GM23338 (cell line): ENCODE results near the gene RNU1-1.
"Not testable (repeated sequence)": the region's sequence is repeated elsewhere in the genome, so short reads cannot be mapped to it uniquely, and the experiment has no call there.

Source experiments
- CREB1 ChIP-seq: fragments of 250-450 bp; sonication (Bioruptor Pico); IDR thresholded peaks from 2 replicates; pipeline ENCODE4 v1.5.0; 2020; ENCODE audit warnings: low read depth, mild to moderate bottlenecking, moderate library complexity
- EZH2 ChIP-seq: fragments of 200-600 bp; sonication (generic); IDR thresholded peaks from one replicate; pipeline ENCODE4 v1.8.0; 2017; ENCODE audit warnings: antibody characterized with exemption, mild to moderate bottlenecking, low read depth; ENCODE audit not compliant: unreplicated experiment
- EZH2phosphoT487 ChIP-seq: fragments of 200-600 bp; sonication (generic); IDR thresholded peaks from one replicate; pipeline ENCODE4 v1.8.1; 2018; ENCODE audit warnings: antibody characterized with exemption; ENCODE audit not compliant: unreplicated experiment
- JUNB ChIP-seq: IDR thresholded peaks from one replicate; pipeline ENCODE4 v1.6.1; 2016; ENCODE audit warnings: antibody characterized with exemption; ENCODE audit not compliant: unreplicated experiment
- NANOG ChIP-seq: IDR thresholded peaks from 2 replicates; pipeline ENCODE4 v1.6.1; 2016; ENCODE audit warnings: antibody characterized with exemption, borderline replicate concordance
- POLR2AphosphoS5 ChIP-seq: IDR thresholded peaks from 2 replicates; pipeline ENCODE4 v1.6.1; 2016; ENCODE audit warnings: antibody characterized with exemption, low read depth
- STAT1 ChIP-seq: IDR thresholded peaks from one replicate; pipeline ENCODE4 v1.6.1; 2016; ENCODE audit warnings: antibody characterized with exemption; ENCODE audit not compliant: unreplicated experiment
- ZNF114 ChIP-seq: fragments of 250-450 bp; sonication (Bioruptor Pico); IDR thresholded peaks from 2 replicates; pipeline ENCODE4 v1.5.0; 2020; ENCODE audit warnings: mild to moderate bottlenecking, moderate library complexity
- ZNF331 ChIP-seq: fragments of 250-450 bp; sonication (Bioruptor Pico); IDR thresholded peaks from 2 replicates; pipeline ENCODE4 v1.5.0; 2020; ENCODE audit warnings: low read depth, mild to moderate bottlenecking, moderate library complexity
- ZNF462 ChIP-seq: fragments of 250-450 bp; sonication (Bioruptor Pico); IDR thresholded peaks from 2 replicates; pipeline ENCODE4 v1.5.0; 2020; ENCODE audit warnings: mild to moderate bottlenecking, moderate library complexity
- TF ChIP-seq, protein P1 (sequence below), 2 experiments: fragments of 200-600 bp in 1 of 2; sonication (generic) in 1 of 2; conservative IDR thresholded peaks; 2 replicates each; pipeline versions ENCODE4 v1.5.1 to v1.6.1; 2016 to 2017; ENCODE audit warnings: antibody characterized with exemption in 2 of 2, low read depth in 2 of 2, mild to moderate bottlenecking in 2 of 2, moderate library complexity in 1 of 2
- TF ChIP-seq, protein P2 (sequence below): IDR thresholded peaks from one replicate; pipeline ENCODE4 v1.6.1; 2018; ENCODE audit warnings: antibody characterized with exemption; ENCODE audit not compliant: unreplicated experiment
- TF ChIP-seq, protein P3 (sequence below): IDR thresholded peaks from 2 replicates; pipeline ENCODE4 v1.6.1; 2016; ENCODE audit warnings: antibody characterized with exemption

GRCh38 chr1:16512624-16513411 is 1.3 kb downstream of the RNU1-1 start:
- TF ChIP-seq EZH2; EZH2phosphoT487; JUNB; ZNF462 (CRISPR knock-in tag); POLR2AphosphoS5; ZNF331 (CRISPR knock-in tag); ZNF114 (CRISPR knock-in tag); CREB1 (CRISPR knock-in tag); NANOG; STAT1: not testable (repeated sequence)
- TF ChIP-seq, protein P1, sequence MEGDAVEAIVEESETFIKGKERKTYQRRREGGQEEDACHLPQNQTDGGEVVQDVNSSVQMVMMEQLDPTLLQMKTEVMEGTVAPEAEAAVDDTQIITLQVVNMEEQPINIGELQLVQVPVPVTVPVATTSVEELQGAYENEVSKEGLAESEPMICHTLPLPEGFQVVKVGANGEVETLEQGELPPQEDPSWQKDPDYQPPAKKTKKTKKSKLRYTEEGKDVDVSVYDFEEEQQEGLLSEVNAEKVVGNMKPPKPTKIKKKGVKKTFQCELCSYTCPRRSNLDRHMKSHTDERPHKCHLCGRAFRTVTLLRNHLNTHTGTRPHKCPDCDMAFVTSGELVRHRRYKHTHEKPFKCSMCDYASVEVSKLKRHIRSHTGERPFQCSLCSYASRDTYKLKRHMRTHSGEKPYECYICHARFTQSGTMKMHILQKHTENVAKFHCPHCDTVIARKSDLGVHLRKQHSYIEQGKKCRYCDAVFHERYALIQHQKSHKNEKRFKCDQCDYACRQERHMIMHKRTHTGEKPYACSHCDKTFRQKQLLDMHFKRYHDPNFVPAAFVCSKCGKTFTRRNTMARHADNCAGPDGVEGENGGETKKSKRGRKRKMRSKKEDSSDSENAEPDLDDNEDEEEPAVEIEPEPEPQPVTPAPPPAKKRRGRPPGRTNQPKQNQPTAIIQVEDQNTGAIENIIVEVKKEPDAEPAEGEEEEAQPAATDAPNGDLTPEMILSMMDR (conservative IDR thresholded peaks at IDR 0.05; ENCODE audit: low read depth in 2 of 2), result not testable (repeated sequence)
- TF ChIP-seq, protein P2, sequence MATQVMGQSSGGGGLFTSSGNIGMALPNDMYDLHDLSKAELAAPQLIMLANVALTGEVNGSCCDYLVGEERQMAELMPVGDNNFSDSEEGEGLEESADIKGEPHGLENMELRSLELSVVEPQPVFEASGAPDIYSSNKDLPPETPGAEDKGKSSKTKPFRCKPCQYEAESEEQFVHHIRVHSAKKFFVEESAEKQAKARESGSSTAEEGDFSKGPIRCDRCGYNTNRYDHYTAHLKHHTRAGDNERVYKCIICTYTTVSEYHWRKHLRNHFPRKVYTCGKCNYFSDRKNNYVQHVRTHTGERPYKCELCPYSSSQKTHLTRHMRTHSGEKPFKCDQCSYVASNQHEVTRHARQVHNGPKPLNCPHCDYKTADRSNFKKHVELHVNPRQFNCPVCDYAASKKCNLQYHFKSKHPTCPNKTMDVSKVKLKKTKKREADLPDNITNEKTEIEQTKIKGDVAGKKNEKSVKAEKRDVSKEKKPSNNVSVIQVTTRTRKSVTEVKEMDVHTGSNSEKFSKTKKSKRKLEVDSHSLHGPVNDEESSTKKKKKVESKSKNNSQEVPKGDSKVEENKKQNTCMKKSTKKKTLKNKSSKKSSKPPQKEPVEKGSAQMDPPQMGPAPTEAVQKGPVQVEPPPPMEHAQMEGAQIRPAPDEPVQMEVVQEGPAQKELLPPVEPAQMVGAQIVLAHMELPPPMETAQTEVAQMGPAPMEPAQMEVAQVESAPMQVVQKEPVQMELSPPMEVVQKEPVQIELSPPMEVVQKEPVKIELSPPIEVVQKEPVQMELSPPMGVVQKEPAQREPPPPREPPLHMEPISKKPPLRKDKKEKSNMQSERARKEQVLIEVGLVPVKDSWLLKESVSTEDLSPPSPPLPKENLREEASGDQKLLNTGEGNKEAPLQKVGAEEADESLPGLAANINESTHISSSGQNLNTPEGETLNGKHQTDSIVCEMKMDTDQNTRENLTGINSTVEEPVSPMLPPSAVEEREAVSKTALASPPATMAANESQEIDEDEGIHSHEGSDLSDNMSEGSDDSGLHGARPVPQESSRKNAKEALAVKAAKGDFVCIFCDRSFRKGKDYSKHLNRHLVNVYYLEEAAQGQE, result not testable (repeated sequence)
- TF ChIP-seq, protein P3, sequence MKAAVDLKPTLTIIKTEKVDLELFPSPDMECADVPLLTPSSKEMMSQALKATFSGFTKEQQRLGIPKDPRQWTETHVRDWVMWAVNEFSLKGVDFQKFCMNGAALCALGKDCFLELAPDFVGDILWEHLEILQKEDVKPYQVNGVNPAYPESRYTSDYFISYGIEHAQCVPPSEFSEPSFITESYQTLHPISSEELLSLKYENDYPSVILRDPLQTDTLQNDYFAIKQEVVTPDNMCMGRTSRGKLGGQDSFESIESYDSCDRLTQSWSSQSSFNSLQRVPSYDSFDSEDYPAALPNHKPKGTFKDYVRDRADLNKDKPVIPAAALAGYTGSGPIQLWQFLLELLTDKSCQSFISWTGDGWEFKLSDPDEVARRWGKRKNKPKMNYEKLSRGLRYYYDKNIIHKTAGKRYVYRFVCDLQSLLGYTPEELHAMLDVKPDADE, result not testable (repeated sequence)
